Forelimb muscle (tissue), 1 donor: Measurements from ENCODE around the gene CD79B. TPM values are rescaled to one million over a fixed set of nuclear protein-coding genes. Genes with fewer than 3 reads are reported as not detected.

Source experiments
- DNase-seq: peaks from one replicate; pipeline ENCODE4 v3.0.0-alpha.2; 2013; ENCODE audit warnings: low read depth
- polyA plus RNA-seq: library from polyadenylated mRNA; unstranded; fragments of 120-200 nt; gene quantifications from one replicate; pipeline ENCODE4 v1.2.1, GENCODE V29; 2013; ENCODE audit not compliant: insufficient read length

The CD79B gene
- 2.3 TPM for polyA plus RNA-seq

- no peak for DNase-seq
Measured at GRCh38 chr17:63931981-63932561, at the start of gene CD79B. CD79B (minus strand) TSS chr17:63932331; CDS start chr17:63932261, 70 bp downstream.

- DNase-seq = no peak
Measured at GRCh38 chr17:63978272-63979200, 46.4 kb upstream of the CD79B start.

- no peak for DNase-seq
Measured at GRCh38 chr17:63976702-63977101, 44.6 kb upstream of the CD79B start.

GRCh38 chr17:63975541-63976092, 43.5 kb upstream of the CD79B start:
- DNase-seq = no peak

GRCh38 chr17:63974594-63975192, 42.6 kb upstream of the CD79B start:
- no peak for DNase-seq

- DNase-seq = no peak
Measured at GRCh38 chr17:63973930-63974593, 41.9 kb upstream of the CD79B start.

- DNase-seq = no peak
Measured at GRCh38 chr17:63973247-63973646, 41.1 kb upstream of the CD79B start.

GRCh38 chr17:63972796-63973195, 40.7 kb upstream of the CD79B start, which contains the start of gene SCN4A:
SCN4A (minus strand) TSS chr17:63972918; CDS start chr17:63972841, 77 bp downstream.
- DNase-seq = no peak

GRCh38 chr17:63969278-63969677, 37.1 kb upstream of the CD79B start:
- DNase-seq = no peak

- no peak for DNase-seq
Measured at GRCh38 chr17:63967953-63968352, 35.8 kb upstream of the CD79B start.

- DNase-seq = no peak
Measured at GRCh38 chr17:63966646-63967264, 34.6 kb upstream of the CD79B start.

GRCh38 chr17:63963123-63963522, 31.0 kb upstream of the CD79B start:
- no peak for DNase-seq

GRCh38 chr17:63962298-63962744, 30.2 kb upstream of the CD79B start:
- no peak for DNase-seq

GRCh38 chr17:63961355-63962212, 29.5 kb upstream of the CD79B start:
- no peak for DNase-seq

GRCh38 chr17:63960430-63960829, 28.3 kb upstream of the CD79B start:
- no peak for DNase-seq

- DNase-seq = no peak
Measured at GRCh38 chr17:63960006-63960405, 27.9 kb upstream of the CD79B start.

- DNase-seq = no peak
Measured at GRCh38 chr17:63956296-63956920, 24.3 kb upstream of the CD79B start.

- DNase-seq = no peak
Measured at GRCh38 chr17:63955791-63956190, 23.7 kb upstream of the CD79B start.

- DNase-seq = no peak
Measured at GRCh38 chr17:63955232-63955631, 23.1 kb upstream of the CD79B start.
